MCF 10A (cell line): Measurements from ENCODE around the gene ACOXL. TPM values are rescaled to one million over a fixed set of nuclear protein-coding genes. Genes with fewer than 3 reads are reported as not detected.

ENCODE experiments used
- BruUV-seq: library from RNA; stranded (reverse); fragments of 400-500 nt; replicated peaks from 2 replicates; lab custom pipeline; 2021; lab: Mats Ljungman, UMichigan
- CTCF ChIA-PET: fragments of 300-600 bp; sonication (Branson Sonifier 250); formaldehyde crosslinking; extraction: SDS; loops from one replicate; lab custom pipeline; 2021; ENCODE audit warnings: antibody characterized with exemption, inconsistent platforms; lab: Yijun Ruan, JAX
- POLR2A ChIA-PET: fragments of 300-600, 350-650 bp; sonication (Branson Sonifier 250); formaldehyde crosslinking; extraction: SDS; loops from one replicate; lab custom pipeline; 2020; ENCODE audit warnings: antibody characterized with exemption, inconsistent platforms; lab: Yijun Ruan, JAX
- DNase-seq: peaks from one replicate; pipeline ENCODE4 v3.0.0-alpha.2; 2018; ENCODE audit not compliant: unreplicated experiment
- H3K27ac Mint-ChIP-seq: one replicate; pipeline ENCODE4 v1.8.0; 2022; ENCODE audit warnings: mild to moderate bottlenecking, low read depth, mixed read lengths; ENCODE audit not compliant: unreplicated experiment
- H3K27me3 Mint-ChIP-seq: one replicate; pipeline ENCODE4 v1.8.0; 2022; ENCODE audit warnings: mixed read lengths; ENCODE audit not compliant: insufficient read depth, unreplicated experiment
- H3K36me3 Mint-ChIP-seq: one replicate; pipeline ENCODE4 v1.8.0; 2022; ENCODE audit warnings: mild to moderate bottlenecking, moderate library complexity, mixed read lengths; ENCODE audit not compliant: insufficient read depth, unreplicated experiment
- H3K4me1 Mint-ChIP-seq: one replicate; pipeline ENCODE4 v1.8.0; 2022; ENCODE audit warnings: mixed read lengths; ENCODE audit not compliant: insufficient read depth, unreplicated experiment
- H3K4me3 Mint-ChIP-seq: one replicate; pipeline ENCODE4 v1.8.0; 2022; ENCODE audit warnings: mild to moderate bottlenecking, moderate library complexity, mixed read lengths; ENCODE audit not compliant: unreplicated experiment
- H3K9me3 Mint-ChIP-seq: one replicate; pipeline ENCODE4 v1.8.0; 2022; ENCODE audit warnings: mixed read lengths; ENCODE audit not compliant: unreplicated experiment
- CTCF ChIP-seq: fragments of 200-600 bp; IDR thresholded peaks from one replicate; pipeline ENCODE4 v1.8.0; 2022; ENCODE audit warnings: antibody characterized with exemption, mild to moderate bottlenecking; ENCODE audit not compliant: unreplicated experiment
- intact Hi-C: fragments of 100-400 bp; cut with micrococcal nuclease; formaldehyde crosslinking; loops from 2 replicates; pipeline ENCODE4 v1.14.1; 2022
- total RNA-seq: library from RNA; stranded (reverse); gene quantifications from 2 replicates; pipeline ENCODE4 v1.2.3, GENCODE V29; 2022

ACOXL gene
- total RNA-seq, 1 experiment from 2014 or later, result not detected

GRCh38 chr2:110843959-110844510 is 111.7 kb downstream of the ACOXL start:
- Mint-ChIP-seq H3K4me1 (no peaks in the 10 kb centered on the region), H3K27me3 (peaks cover 19% of the 10 kb centered on the region), H3K4me3 (no peak overlapping the region), H3K36me3 (no peaks in the 10 kb centered on the region), H3K27ac (no peak overlapping the region), H3K9me3 (no peaks in the 10 kb centered on the region)
- BruUV-seq, result no TSS peak
- ChIA-PET POLR2A (no interaction called here), CTCF (interaction anchor here (0.6 to 1.1 kb wide), 2 partner anchors 9 to 34 kb away, joined by 3 to 4 read pairs; no protein-coding TSS in a partner anchor)
- TF ChIP-seq CTCF, result no peak
- intact Hi-C loops, result no loop called here
- no peak for DNase-seq

GRCh38 chr2:110847651-110848050 is 115.3 kb downstream of the ACOXL start:
- Mint-ChIP-seq H3K36me3 (no peaks in the 10 kb centered on the region), H3K4me3 (no peak overlapping the region), H3K27me3 (peaks cover 38% of the 10 kb centered on the region), H3K9me3 (no peaks in the 10 kb centered on the region), H3K4me1 (no peaks in the 10 kb centered on the region), H3K27ac (no peak overlapping the region)
- POLR2A ChIA-PET, result interaction anchor here (0.9 kb wide), 1 partner anchor 14 kb away, joined by 3 read pairs; no protein-coding TSS in a partner anchor
- BruUV-seq, result no TSS peak
- no peak for TF ChIP-seq CTCF
- CTCF ChIA-PET, result no interaction called here
- no peak for DNase-seq
- intact Hi-C loops, result no loop called here

- ChIA-PET POLR2A (interaction anchor here (0.9 kb wide), 1 partner anchor 13 kb away, joined by 3 read pairs; no protein-coding TSS in a partner anchor), CTCF (no interaction called here)
- no TSS peak for BruUV-seq
- no peaks in the 10 kb centered on the region for H3K36me3 Mint-ChIP-seq
- no peak for TF ChIP-seq CTCF
- no peak for DNase-seq
- H3K9me3 Mint-ChIP-seq, result no peaks in the 10 kb centered on the region
- no peak overlapping the region for H3K27ac Mint-ChIP-seq
- no peak overlapping the region for H3K4me3 Mint-ChIP-seq
- peaks cover 38% of the 10 kb centered on the region for H3K27me3 Mint-ChIP-seq
- H3K4me1 Mint-ChIP-seq, result no peaks in the 10 kb centered on the region
- intact Hi-C loops, result no loop called here
Measured at GRCh38 chr2:110848071-110848470, 115.7 kb downstream of the ACOXL start.

- Mint-ChIP-seq H3K4me3 (no peak overlapping the region), H3K27me3 (peaks cover 34% of the 10 kb centered on the region), H3K4me1 (no peaks in the 10 kb centered on the region), H3K27ac (no peak overlapping the region), H3K36me3 (no peaks in the 10 kb centered on the region), H3K9me3 (no peaks in the 10 kb centered on the region)
- CTCF ChIA-PET, result interaction anchor here (0.9 kb wide), 1 partner anchor 60 kb away, joined by 3 read pairs; no protein-coding TSS in a partner anchor
- POLR2A ChIA-PET, result no interaction called here
- TF ChIP-seq CTCF, result no peak
- BruUV-seq, result no TSS peak
- DNase-seq, result no peak
- intact Hi-C loops, result no loop called here
Measured at GRCh38 chr2:110848519-110849030, 116.2 kb downstream of the ACOXL start.
